Esophagus squamous epithelium (tissue), 4 donors: Measurements from ENCODE around the gene NAA35.

Experiments
- CTCF ChIP-seq, 6 experiments: fragments of 450-650 bp in 4 of 6; fragments of 200-600 bp in 2 of 6; sonication (generic) in 2 of 6; IDR thresholded peaks; one replicate each; pipeline ENCODE4 v1.5.1; 2016 to 2019; ENCODE audit warnings: antibody characterized with exemption in 6 of 6, mild to moderate bottlenecking in 4 of 6, moderate library complexity in 4 of 6
- POLR2A ChIP-seq, 4 donors: fragments of 450-650 bp; IDR thresholded peaks; one replicate each; pipeline ENCODE4 v1.6.1; 2017; ENCODE audit warnings: antibody characterized with exemption in 4 of 4, mild to moderate bottlenecking in 4 of 4, moderate library complexity in 3 of 4

GRCh38 chr9:85978496-85978895 is 37.5 kb downstream of the NAA35 start:
- no peak for TF ChIP-seq CTCF (IDR thresholded peaks at IDR 0.05)
- TF ChIP-seq POLR2A (IDR thresholded peaks at IDR 0.05), result no peak
